Smooth muscle cell (in vitro differentiated cells): ENCODE results near the gene POLA1. TPM values are rescaled to one million over a fixed set of nuclear protein-coding genes. Genes with fewer than 3 reads are reported as not detected.

ENCODE experiments used
- DNase-seq: peaks from one replicate; lab custom pipeline; 2025; ENCODE audit not compliant: unreplicated experiment; lab: John Stamatoyannopoulos, UW
- H2AFZ ChIP-seq: fragments of 200-600 bp; sonication (generic); 2 replicates; pipeline ENCODE4 v1.6.0; 2016; ENCODE audit warnings: antibody characterized with exemption, low read depth, mild to moderate bottlenecking
- H3F3A ChIP-seq: fragments of 200-600 bp; sonication (generic); 2 replicates; pipeline ENCODE4 v1.6.0; 2017; ENCODE audit warnings: antibody characterized with exemption, low read depth
- H3K27ac ChIP-seq: fragments of 200-600 bp; sonication (generic); 2 replicates; pipeline ENCODE4 v1.5.1; 2016; ENCODE audit warnings: low read depth, mild to moderate bottlenecking
- H3K27me3 ChIP-seq: fragments of 200-600 bp; sonication (generic); 2 replicates; pipeline ENCODE4 v1.6.1; 2016; ENCODE audit warnings: low read depth, mild to moderate bottlenecking
- H3K36me3 ChIP-seq: fragments of 200-600 bp; sonication (generic); 2 replicates; pipeline ENCODE4 v1.5.1; 2016; ENCODE audit warnings: low read depth
- H3K4me1 ChIP-seq: fragments of 200-600 bp; sonication (generic); 2 replicates; pipeline ENCODE4 v1.5.1; 2016; ENCODE audit warnings: low read depth
- H3K4me2 ChIP-seq: fragments of 200-600 bp; sonication (generic); 2 replicates; pipeline ENCODE4 v1.6.0; 2016; ENCODE audit warnings: mild to moderate bottlenecking
- H3K4me3 ChIP-seq: fragments of 200-600 bp; sonication (generic); 2 replicates; pipeline ENCODE4 v1.5.1; 2016; ENCODE audit warnings: mild to moderate bottlenecking
- H3K79me2 ChIP-seq: fragments of 200-600 bp; sonication (generic); 2 replicates; pipeline ENCODE4 v1.6.0; 2016; ENCODE audit warnings: low read depth, mild to moderate bottlenecking
- H3K9ac ChIP-seq: fragments of 200-600 bp; sonication (generic); 2 replicates; pipeline ENCODE4 v1.6.0; 2016; ENCODE audit warnings: low read depth
- H3K9me3 ChIP-seq: fragments of 200-600 bp; sonication (generic); replicated peaks from 2 replicates; pipeline ENCODE4 v1.5.1; 2016; ENCODE audit warnings: low read depth
- H4K20me1 ChIP-seq: fragments of 200-600 bp; sonication (generic); 2 replicates; pipeline ENCODE4 v1.6.0; 2016; ENCODE audit warnings: low read depth
- WGBS: methylation state at CpG from one replicate; pipeline ENCODE4 v1.1.7; 2016; ENCODE audit warnings: low lambda C conversion rate; 5-methylcytosine and 5-hydroxymethylcytosine counted together
- polyA plus RNA-seq: library from polyadenylated mRNA; unstranded; fragments of >200 nt; fragmentation: Nextera tagmentation; extraction: Ambion mirVana; gene quantifications from 2 replicates; pipeline ENCODE4 v1.2.1, GENCODE V29; 2016
- total RNA-seq: library from RNA; depleted of rRNA; stranded (reverse); fragments of >200 nt; gene quantifications from 2 replicates; pipeline ENCODE4 v1.2.3, GENCODE V29; 2014
- TF ChIP-seq, protein P1 (sequence below): fragments of 200-600 bp; sonication (generic); IDR thresholded peaks from 2 replicates; pipeline ENCODE4 v1.5.1; 2017; ENCODE audit warnings: borderline replicate concordance, mild to moderate bottlenecking, antibody characterized with exemption; ENCODE audit not compliant: insufficient read depth, poor library complexity, severe bottlenecking

Gene POLA1
- total and polyA plus RNA-seq, 2 experiments from 2014 or later = 5.4 to 11.7 TPM

DNA sequence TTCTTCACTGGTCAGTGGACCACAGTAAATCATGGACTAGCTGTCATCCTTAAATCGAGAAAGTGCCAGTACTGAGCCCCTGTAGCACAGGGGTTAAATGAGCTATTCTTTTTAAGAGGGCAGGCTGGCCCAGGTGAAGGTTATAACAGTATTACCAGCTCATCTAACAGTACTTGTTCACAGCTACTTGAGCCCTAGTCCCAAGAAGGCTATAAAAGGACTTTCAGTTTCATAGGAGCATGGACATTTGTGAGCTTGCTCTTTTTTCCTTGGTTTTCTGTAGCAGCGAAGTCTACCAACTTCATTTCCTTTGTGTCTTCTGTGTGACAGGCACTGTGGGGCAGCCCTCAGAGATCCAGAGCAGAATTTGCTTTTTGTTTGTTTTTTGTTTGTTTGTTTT, 261.0 kb downstream of the POLA1 start:
- no peaks in the 10 kb centered on the region for H3F3A ChIP-seq
- H3K4me1 ChIP-seq = peaks cover 12% of the 10 kb centered on the region
- TF ChIP-seq, protein P1, sequence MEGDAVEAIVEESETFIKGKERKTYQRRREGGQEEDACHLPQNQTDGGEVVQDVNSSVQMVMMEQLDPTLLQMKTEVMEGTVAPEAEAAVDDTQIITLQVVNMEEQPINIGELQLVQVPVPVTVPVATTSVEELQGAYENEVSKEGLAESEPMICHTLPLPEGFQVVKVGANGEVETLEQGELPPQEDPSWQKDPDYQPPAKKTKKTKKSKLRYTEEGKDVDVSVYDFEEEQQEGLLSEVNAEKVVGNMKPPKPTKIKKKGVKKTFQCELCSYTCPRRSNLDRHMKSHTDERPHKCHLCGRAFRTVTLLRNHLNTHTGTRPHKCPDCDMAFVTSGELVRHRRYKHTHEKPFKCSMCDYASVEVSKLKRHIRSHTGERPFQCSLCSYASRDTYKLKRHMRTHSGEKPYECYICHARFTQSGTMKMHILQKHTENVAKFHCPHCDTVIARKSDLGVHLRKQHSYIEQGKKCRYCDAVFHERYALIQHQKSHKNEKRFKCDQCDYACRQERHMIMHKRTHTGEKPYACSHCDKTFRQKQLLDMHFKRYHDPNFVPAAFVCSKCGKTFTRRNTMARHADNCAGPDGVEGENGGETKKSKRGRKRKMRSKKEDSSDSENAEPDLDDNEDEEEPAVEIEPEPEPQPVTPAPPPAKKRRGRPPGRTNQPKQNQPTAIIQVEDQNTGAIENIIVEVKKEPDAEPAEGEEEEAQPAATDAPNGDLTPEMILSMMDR = no peak
- no peaks in the 10 kb centered on the region for H3K27me3 ChIP-seq
- H3K36me3 ChIP-seq = no peaks in the 10 kb centered on the region
- DNase-seq = no peak
- H4K20me1 ChIP-seq = no peaks in the 10 kb centered on the region
- H3K79me2 ChIP-seq = no peaks in the 10 kb centered on the region
- no peak overlapping the region for H3K9ac ChIP-seq
- H3K27ac ChIP-seq = no peak overlapping the region
- no peaks in the 10 kb centered on the region for H3K9me3 ChIP-seq
- no peak overlapping the region for H3K4me2 ChIP-seq
- WGBS = 97% methylated on average over 2 of the region's 2 CpGs
- no peak overlapping the region for H2AFZ ChIP-seq
- no peak overlapping the region for H3K4me3 ChIP-seq

DNA sequence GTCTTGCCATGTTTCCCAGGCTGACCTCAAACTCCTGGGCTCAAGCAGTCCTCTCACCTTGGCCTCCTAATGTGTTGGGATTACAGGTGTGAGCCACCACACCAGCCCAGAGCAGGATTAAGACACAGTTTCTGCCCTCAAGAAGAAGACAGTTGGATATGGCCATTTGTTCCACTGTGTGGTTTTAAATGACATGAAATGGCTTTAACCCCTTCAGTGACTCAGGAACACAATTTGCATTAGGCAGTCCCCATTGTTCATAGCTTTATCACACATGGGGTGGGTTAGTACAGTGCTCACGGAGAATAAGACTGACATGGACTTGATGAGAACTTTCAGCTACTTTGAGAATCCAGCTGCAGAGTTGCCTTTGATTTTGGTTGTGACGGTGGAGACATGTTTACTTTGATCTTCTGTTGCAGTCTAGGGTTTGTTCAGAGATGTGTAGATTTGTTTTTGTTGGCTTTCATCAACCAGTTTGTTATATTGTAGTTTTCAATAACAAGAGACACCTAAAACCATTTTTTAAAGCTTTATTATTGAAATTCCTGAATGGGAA, 261.7 kb downstream of the POLA1 start:
- Histone ChIP-seq H3K79me2 (no peaks in the 10 kb centered on the region), H2AFZ (no peak overlapping the region), H3K4me2 (no peak overlapping the region), H3K36me3 (no peaks in the 10 kb centered on the region), H3F3A (no peaks in the 10 kb centered on the region), H4K20me1 (no peaks in the 10 kb centered on the region), H3K4me3 (no peak overlapping the region), H3K9me3 (no peaks in the 10 kb centered on the region), H3K4me1 (peaks cover 12% of the 10 kb centered on the region), H3K27me3 (no peaks in the 10 kb centered on the region), H3K9ac (no peak overlapping the region), H3K27ac (no peak overlapping the region)
- TF ChIP-seq, protein P1 = no peak
- no peak for DNase-seq
- WGBS = 96% methylated on average over 2 of the region's 2 CpGs

DNA sequence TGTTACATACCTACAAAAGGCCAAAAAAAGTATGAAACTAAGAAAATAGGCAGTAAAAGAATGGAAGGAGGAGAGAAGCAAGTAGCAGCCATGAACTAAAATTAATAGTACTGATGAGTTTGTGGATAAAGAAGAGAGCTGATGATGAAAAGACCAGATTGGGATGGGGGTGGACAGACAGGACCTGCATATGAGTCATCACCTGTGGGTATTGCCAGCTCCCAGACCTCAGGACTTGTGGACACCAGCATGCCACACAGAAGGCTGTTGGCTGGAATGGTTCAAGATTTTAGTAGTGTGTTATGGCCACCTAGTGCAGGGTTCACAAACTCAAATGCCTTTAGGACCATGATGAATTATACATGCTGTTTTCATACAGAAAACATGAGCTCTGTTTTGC, 263.1 kb downstream of the POLA1 start:
- no peaks in the 10 kb centered on the region for H3K36me3 ChIP-seq
- H3K4me3 ChIP-seq = no peak overlapping the region
- no peaks in the 10 kb centered on the region for H3K9me3 ChIP-seq
- no peaks in the 10 kb centered on the region for H3K27me3 ChIP-seq
- no peaks in the 10 kb centered on the region for H3F3A ChIP-seq
- no peak overlapping the region for H2AFZ ChIP-seq
- DNase-seq = no peak
- TF ChIP-seq, protein P1 = no peak
- no peak overlapping the region for H3K9ac ChIP-seq
- H3K4me2 ChIP-seq = no peak overlapping the region
- H4K20me1 ChIP-seq = no peaks in the 10 kb centered on the region
- no peaks in the 10 kb centered on the region for H3K79me2 ChIP-seq
- H3K27ac ChIP-seq = no peak overlapping the region
- peaks cover 8% of the 10 kb centered on the region for H3K4me1 ChIP-seq

DNA sequence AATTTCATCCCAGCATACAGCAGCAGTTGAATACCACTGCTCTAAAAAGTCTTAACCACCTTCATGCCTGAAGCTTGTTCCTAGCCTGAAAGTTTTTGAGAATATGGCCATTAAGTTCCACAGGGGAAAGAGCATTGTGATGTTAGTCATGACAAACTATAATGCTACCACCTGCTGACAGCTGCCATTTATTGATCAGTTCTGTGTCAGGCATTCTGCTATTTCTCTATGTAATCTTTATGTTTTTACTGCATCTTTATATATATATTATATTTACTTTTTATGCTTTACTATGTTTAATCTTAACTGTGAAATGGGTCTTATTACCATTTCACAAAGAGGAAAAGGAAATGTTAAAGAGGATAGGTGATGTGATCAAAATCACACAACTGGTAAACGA, 268.1 kb downstream of the POLA1 start:
- Histone ChIP-seq H3K79me2 (no peaks in the 10 kb centered on the region), H3K27me3 (no peaks in the 10 kb centered on the region), H3K9ac (no peak overlapping the region), H4K20me1 (no peaks in the 10 kb centered on the region), H3K4me3 (no peak overlapping the region), H3K27ac (no peak overlapping the region), H2AFZ (no peak overlapping the region), H3K36me3 (no peaks in the 10 kb centered on the region), H3K9me3 (no peaks in the 10 kb centered on the region), H3K4me1 (peaks cover 7% of the 10 kb centered on the region), H3K4me2 (no peak overlapping the region), H3F3A (no peaks in the 10 kb centered on the region)
- TF ChIP-seq, protein P1 = no peak
- no peak for DNase-seq
- WGBS = 83% methylated on average over 1 of the region's 1 CpG
